ENCODE data around the gene OPCML. TPM values are rescaled to one million over a fixed set of nuclear protein-coding genes. Genes with fewer than 3 reads are reported as not detected.

The OPCML gene
- total RNA-seq, 2 experiments from 2014 or later = not detected

- Mint-ChIP-seq H3K4me3 (no peak overlapping the region), H3K4me1 (no peaks in the 10 kb centered on the region), H3K27ac (no peak overlapping the region), H3K27me3 (peaks cover 7% of the 10 kb centered on the region), H3K36me3 (ENCODE audit: low read depth) (no peaks in the 10 kb centered on the region), H3K9me3 (ENCODE audit: low read depth) (no peaks in the 10 kb centered on the region)
- POLR2A ChIA-PET = no interaction called here
- CTCF ChIA-PET = no interaction called here
- intact Hi-C loops (cut with DNase I, micrococcal nuclease) = no loop called here
- ATAC-seq (peak; percentile 70), DNase-seq (no peak)
These were observed 759.4 kb downstream of the OPCML start for GRCh38 chr11:132772703-132773545.

GRCh38 chr11:132771746-132772145 lies 760.6 kb downstream of the OPCML start:
- intact Hi-C loops (cut with DNase I, micrococcal nuclease) = no loop called here
- H3K27ac Mint-ChIP-seq = no peak overlapping the region
- ChIA-PET CTCF (no interaction called here), POLR2A (no interaction called here)
- H3K9me3 Mint-ChIP-seq (ENCODE audit: low read depth) = no peaks in the 10 kb centered on the region
- ATAC-seq (no peak), DNase-seq (no peak)
- H3K27me3 Mint-ChIP-seq = peaks cover 7% of the 10 kb centered on the region
- H3K4me1 Mint-ChIP-seq = no peaks in the 10 kb centered on the region
- H3K4me3 Mint-ChIP-seq = no peak overlapping the region
- H3K36me3 Mint-ChIP-seq (ENCODE audit: low read depth) = no peaks in the 10 kb centered on the region

DNA sequence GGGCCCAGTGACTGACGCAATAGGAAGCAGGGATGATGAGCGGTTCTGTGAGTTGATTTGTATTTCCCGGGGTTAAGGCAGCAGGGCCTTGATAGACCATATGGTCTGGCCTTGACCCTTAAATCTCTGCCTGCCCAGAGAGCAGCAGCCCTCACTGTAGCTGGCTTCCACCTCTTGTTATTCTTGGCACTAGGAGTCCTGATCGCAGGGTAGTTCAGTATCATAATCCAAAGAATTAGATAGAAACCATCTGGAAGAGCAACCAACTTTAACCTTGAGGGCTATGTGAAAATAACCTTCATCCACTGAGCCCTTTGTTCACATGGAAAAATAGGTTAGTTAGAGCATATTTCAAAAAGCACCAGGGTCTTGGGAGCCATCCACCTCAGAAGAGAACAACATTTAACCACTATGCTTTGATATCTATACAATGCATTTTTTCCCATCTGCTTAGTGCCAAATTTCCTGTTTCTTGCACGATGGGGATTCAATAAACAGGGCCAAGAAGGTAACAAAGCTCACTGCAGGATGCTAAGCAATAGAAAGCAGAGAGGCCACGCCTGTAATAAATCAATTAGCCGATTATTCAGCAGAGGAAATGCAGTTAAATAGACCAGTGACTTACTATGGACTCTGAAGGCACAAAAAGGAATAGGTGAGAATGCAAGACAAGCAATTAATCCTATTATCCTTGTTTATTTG lies 761.3 kb downstream of the OPCML start:
- Mint-ChIP-seq H3K27me3 (peaks cover 7% of the 10 kb centered on the region), H3K9me3 (ENCODE audit: low read depth) (no peaks in the 10 kb centered on the region), H3K4me3 (no peak overlapping the region), H3K36me3 (ENCODE audit: low read depth) (no peaks in the 10 kb centered on the region), H3K27ac (no peak overlapping the region), H3K4me1 (no peaks in the 10 kb centered on the region)
- DNase-seq (no peak), ATAC-seq (no peak)
- CTCF ChIA-PET = no interaction called here
- POLR2A ChIA-PET = no interaction called here
- intact Hi-C loops (cut with DNase I, micrococcal nuclease) = no loop called here

DNA sequence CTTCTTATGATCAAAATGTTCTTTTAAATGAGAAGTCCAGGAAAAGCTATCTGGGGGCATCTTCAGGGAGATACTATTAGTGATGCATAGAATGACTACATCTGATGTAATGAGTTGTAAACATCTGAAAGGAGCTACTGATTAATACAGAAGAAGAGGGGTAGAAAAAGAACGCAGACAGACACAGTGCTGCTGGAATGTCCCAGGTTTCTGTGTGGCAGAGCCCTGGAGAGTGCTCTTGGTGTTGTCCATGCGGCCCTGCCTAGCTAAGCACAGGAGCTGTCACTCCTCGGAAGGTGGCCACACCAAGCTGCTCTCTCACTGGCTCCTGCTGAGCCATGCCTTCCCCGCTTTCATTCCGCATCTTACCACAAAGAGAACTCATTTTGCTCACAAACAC lies 768.8 kb downstream of the OPCML start:
- intact Hi-C loops (cut with DNase I, micrococcal nuclease) = no loop called here
- Mint-ChIP-seq H3K4me1 (no peaks in the 10 kb centered on the region), H3K27ac (no peak overlapping the region), H3K27me3 (peaks cover 4% of the 10 kb centered on the region), H3K9me3 (ENCODE audit: low read depth) (peaks cover 2% of the 10 kb centered on the region), H3K36me3 (ENCODE audit: low read depth) (no peaks in the 10 kb centered on the region), H3K4me3 (no peak overlapping the region)
- ChIA-PET POLR2A (no interaction called here), CTCF (no interaction called here)
- DNase-seq (no peak), ATAC-seq (no peak)

DNA sequence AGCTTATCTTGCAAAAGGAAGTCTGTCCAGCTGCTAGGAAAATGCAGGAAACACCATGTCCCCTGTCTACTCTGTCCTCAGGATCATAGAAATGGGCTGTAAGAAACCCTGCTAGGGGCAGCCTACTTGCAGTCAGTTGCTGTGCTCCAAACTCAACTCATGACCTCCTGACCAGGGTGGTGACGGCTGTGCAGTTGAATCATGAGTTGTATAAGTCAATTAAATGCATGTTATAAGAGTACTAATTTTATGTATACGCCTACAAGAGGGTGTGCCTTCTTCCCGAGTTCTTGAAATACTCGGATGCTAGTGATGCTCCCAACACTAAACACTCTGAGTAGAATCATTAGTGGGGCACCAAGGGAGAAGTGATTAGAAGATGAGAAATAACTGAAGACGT lies 776.4 kb downstream of the OPCML start:
- CTCF ChIA-PET = no interaction called here
- ATAC-seq (no peak), DNase-seq (no peak)
- intact Hi-C loops (cut with DNase I, micrococcal nuclease) = no loop called here
- H3K27ac Mint-ChIP-seq = no peak overlapping the region
- no peaks in the 10 kb centered on the region for H3K36me3 Mint-ChIP-seq (ENCODE audit: low read depth)
- peaks cover 2% of the 10 kb centered on the region for H3K9me3 Mint-ChIP-seq (ENCODE audit: low read depth)
- POLR2A ChIA-PET = no interaction called here
- H3K4me3 Mint-ChIP-seq = no peak overlapping the region
- no peaks in the 10 kb centered on the region for H3K4me1 Mint-ChIP-seq
- H3K27me3 Mint-ChIP-seq = no peaks in the 10 kb centered on the region

DNA sequence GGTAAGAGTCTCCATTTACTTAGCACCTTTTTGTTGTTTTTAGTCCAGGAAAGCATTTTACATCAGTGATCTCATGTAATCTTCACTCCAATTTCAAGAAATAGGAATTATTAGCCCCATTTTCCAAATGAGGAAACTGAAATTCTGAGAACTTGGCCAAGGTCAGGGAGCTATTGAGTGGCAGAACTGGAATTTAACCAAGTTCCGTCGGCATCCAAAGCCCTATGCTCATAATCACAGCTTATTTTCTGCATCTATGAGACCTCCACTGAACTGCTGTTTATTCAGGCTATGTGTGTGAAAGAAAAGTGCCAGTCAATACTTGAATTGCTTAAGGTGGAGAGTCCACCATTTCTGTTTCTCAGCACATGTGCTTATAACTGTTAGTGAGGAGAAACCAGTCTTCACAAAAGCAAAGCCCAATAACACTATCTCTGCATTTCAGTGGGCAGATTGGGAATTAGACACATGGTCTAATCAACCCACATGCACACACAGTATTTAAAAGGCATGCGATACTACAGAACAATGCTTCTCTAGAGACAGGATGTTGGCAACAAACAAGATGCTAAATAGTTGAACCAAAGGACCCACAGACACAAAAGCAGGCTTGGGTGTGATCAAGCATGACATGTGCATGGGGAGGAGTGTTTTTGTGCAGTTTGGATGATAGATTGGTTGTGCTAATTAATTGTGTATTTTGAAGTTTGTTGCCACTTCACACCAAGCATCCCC lies 780.6 kb downstream of the OPCML start:
- ATAC-seq (no peak), DNase-seq (no peak)
- H3K36me3 Mint-ChIP-seq (ENCODE audit: low read depth) = no peaks in the 10 kb centered on the region
- no peaks in the 10 kb centered on the region for H3K4me1 Mint-ChIP-seq
- no peaks in the 10 kb centered on the region for H3K9me3 Mint-ChIP-seq (ENCODE audit: low read depth)
- H3K4me3 Mint-ChIP-seq = no peak overlapping the region
- intact Hi-C loops (cut with DNase I, micrococcal nuclease) = no loop called here
- H3K27ac Mint-ChIP-seq = no peak overlapping the region
- POLR2A ChIA-PET = no interaction called here
- H3K27me3 Mint-ChIP-seq = no peaks in the 10 kb centered on the region
- CTCF ChIA-PET = no interaction called here

DNA sequence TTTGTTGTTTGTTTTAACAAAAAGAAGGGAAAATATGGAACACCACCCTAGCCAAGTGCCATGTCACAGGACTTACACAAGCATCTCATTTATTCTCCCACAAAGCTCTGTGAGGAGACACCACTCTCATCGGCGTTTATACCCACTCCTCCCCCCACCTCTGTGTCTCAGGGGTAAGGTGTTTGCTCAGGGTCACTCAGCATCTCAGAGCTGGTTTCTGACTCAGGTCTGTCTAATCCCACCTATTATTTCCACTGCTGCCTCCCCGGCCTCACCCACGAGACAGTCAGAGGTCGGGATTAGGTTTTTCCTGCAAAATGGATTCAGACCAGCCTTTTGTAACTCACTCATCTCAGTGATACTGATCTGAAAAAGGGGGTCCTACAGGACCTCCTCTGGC lies 786.0 kb downstream of the OPCML start:
- no peak overlapping the region for H3K27ac Mint-ChIP-seq
- H3K4me3 Mint-ChIP-seq = no peak overlapping the region
- H3K27me3 Mint-ChIP-seq = peaks cover 2% of the 10 kb centered on the region
- H3K9me3 Mint-ChIP-seq (ENCODE audit: low read depth) = no peaks in the 10 kb centered on the region
- CTCF ChIA-PET = no interaction called here
- H3K36me3 Mint-ChIP-seq (ENCODE audit: low read depth) = no peaks in the 10 kb centered on the region
- H3K4me1 Mint-ChIP-seq = no peaks in the 10 kb centered on the region
- POLR2A ChIA-PET = no interaction called here
- no peak for ATAC-seq
- intact Hi-C loops (cut with DNase I, micrococcal nuclease) = no loop called here
- no peak for DNase-seq

- no peaks in the 10 kb centered on the region for H3K4me1 Mint-ChIP-seq
- CTCF ChIA-PET = no interaction called here
These were observed 787.0 kb downstream of the OPCML start for GRCh38 chr11:132745306-132745705.

GRCh38 chr11:132744771-132745170 lies 787.5 kb downstream of the OPCML start:
- Mint-ChIP-seq H3K27me3 (peaks cover 2% of the 10 kb centered on the region), H3K27ac (no peak overlapping the region), H3K9me3 (ENCODE audit: low read depth) (no peaks in the 10 kb centered on the region), H3K36me3 (ENCODE audit: low read depth) (no peaks in the 10 kb centered on the region), H3K4me1 (no peaks in the 10 kb centered on the region), H3K4me3 (no peak overlapping the region)
- ATAC-seq (no peak), DNase-seq (no peak)
- POLR2A ChIA-PET = no interaction called here
- intact Hi-C loops (cut with DNase I, micrococcal nuclease) = no loop called here
- CTCF ChIA-PET = interaction anchor here (0.6 kb wide), 1 partner anchor 166 kb away, joined by 3 read pairs; no protein-coding TSS in a partner anchor

More at GRCh38 chr11:132745306-132745705, 787.0 kb downstream of the OPCML start:
- intact Hi-C loops (cut with DNase I, micrococcal nuclease) = no loop called here
- no peaks in the 10 kb centered on the region for H3K9me3 Mint-ChIP-seq (ENCODE audit: low read depth)
- no peak overlapping the region for H3K27ac Mint-ChIP-seq
- DNase-seq (no peak), ATAC-seq (no peak)
- no peak overlapping the region for H3K4me3 Mint-ChIP-seq
- H3K36me3 Mint-ChIP-seq (ENCODE audit: low read depth) = no peaks in the 10 kb centered on the region
- POLR2A ChIA-PET = no interaction called here
- H3K27me3 Mint-ChIP-seq = peaks cover 2% of the 10 kb centered on the region

GRCh38 chr11:132743601-132744000 lies 788.7 kb downstream of the OPCML start:
- Mint-ChIP-seq H3K27me3 (peaks cover 2% of the 10 kb centered on the region), H3K4me1 (no peaks in the 10 kb centered on the region), H3K9me3 (ENCODE audit: low read depth) (no peaks in the 10 kb centered on the region), H3K27ac (no peak overlapping the region), H3K36me3 (ENCODE audit: low read depth) (no peaks in the 10 kb centered on the region), H3K4me3 (no peak overlapping the region)
- DNase-seq (no peak), ATAC-seq (no peak)
- intact Hi-C loops (cut with DNase I, micrococcal nuclease) = no loop called here
- CTCF ChIA-PET = no interaction called here
- POLR2A ChIA-PET = no interaction called here

DNA sequence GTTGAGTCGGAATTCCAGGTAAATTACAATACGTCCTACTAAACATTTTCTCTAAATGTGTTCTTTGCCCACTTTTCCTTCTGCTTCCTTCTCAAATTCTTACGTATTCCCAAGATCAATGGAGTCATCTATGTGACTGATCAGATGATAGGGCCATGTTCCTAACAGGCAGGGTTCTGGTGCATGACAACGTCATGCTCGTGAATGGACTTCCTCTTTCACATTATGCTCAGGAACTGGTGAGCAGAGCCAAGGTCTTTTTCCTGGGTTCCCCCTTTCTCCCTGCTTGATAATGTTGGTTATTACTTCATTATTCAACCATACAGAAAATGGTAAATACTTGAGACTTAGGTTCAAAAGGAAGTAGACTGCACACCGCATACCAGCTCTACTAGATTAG lies 789.4 kb downstream of the OPCML start:
- H3K27ac Mint-ChIP-seq = no peak overlapping the region
- ChIA-PET POLR2A (no interaction called here), CTCF (no interaction called here)
- H3K9me3 Mint-ChIP-seq (ENCODE audit: low read depth) = no peaks in the 10 kb centered on the region
- DNase-seq = no peak
- H3K36me3 Mint-ChIP-seq (ENCODE audit: low read depth) = no peaks in the 10 kb centered on the region
- H3K27me3 Mint-ChIP-seq = peaks cover 2% of the 10 kb centered on the region
- no peaks in the 10 kb centered on the region for H3K4me1 Mint-ChIP-seq
- intact Hi-C loops (cut with DNase I, micrococcal nuclease) = no loop called here
- no peak overlapping the region for H3K4me3 Mint-ChIP-seq
- ATAC-seq = no peak

DNA sequence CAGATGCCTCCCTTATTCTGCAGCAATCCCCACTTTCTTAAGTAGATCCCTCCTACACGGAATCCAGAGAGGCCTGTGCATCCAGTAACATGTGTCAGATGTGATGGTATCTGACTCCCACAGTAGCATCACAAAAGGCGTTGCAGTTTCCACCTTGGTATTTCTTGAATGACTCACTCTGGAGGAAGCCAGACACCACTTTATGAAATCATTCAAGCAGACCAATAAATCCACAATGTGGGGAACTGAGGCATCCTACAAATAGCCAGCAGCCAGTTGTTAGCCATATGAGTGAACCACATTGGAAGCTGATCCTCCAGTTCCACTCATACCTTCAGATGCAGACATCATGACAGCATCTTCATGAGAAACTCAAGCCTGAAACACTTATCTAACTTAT lies 798.1 kb downstream of the OPCML start:
- H3K4me1 Mint-ChIP-seq = no peaks in the 10 kb centered on the region
- no peak overlapping the region for H3K27ac Mint-ChIP-seq
- POLR2A ChIA-PET = no interaction called here

More for the DNA sequence above, 798.1 kb downstream of the OPCML start:
- no peaks in the 10 kb centered on the region for H3K9me3 Mint-ChIP-seq (ENCODE audit: low read depth)
- CTCF ChIA-PET = no interaction called here
- H3K4me3 Mint-ChIP-seq = no peak overlapping the region
- intact Hi-C loops (cut with DNase I, micrococcal nuclease) = no loop called here
- peak; percentile 51 for ATAC-seq
- peak; percentile 9 for DNase-seq
- no peaks in the 10 kb centered on the region for H3K27me3 Mint-ChIP-seq
- H3K36me3 Mint-ChIP-seq (ENCODE audit: low read depth) = no peaks in the 10 kb centered on the region
